ENCODE results near the gene AQP12B.

- TF ChIP-seq CTCF (IDR thresholded peaks at IDR 0.05) (no peak), ZFX (IDR thresholded peaks at IDR 0.05; ENCODE audit: borderline replicate concordance) (no peak)
Observed at GRCh38 chr2:240713928-240714746, 31.5 kb upstream of the AQP12B start.
